IMR-90 (cell line): ENCODE measurements around the gene GCC2. TPM values are rescaled to one million over a fixed set of nuclear protein-coding genes. Genes with fewer than 3 reads are reported as not detected.
A peak's percentile ranks its signal among the peaks of the same experiment; 100 is the strongest.

Experiments
- ATAC-seq: fragments of 200-7000 bp; cut with Tn5 transposase; 2 replicates; pipeline ENCODE4 v1.9.1; 2020; ENCODE audit warnings: low read depth, mild to moderate bottlenecking, moderate library complexity
- BruUV-seq: library from RNA; stranded (reverse); fragments of 400-500 nt; replicated peaks from 2 replicates; lab custom pipeline; 2021; lab: Mats Ljungman, UMichigan
- CTCF ChIA-PET: fragments of 300-600 bp; formaldehyde crosslinking; extraction: SDS; loops from one replicate; lab custom pipeline; 2021; ENCODE audit warnings: antibody characterized with exemption; lab: Yijun Ruan, JAX
- POLR2A ChIA-PET: fragments of 300-600 bp; sonication (Branson Sonifier 250); formaldehyde crosslinking; loops from one replicate; lab custom pipeline; 2022; ENCODE audit warnings: antibody characterized with exemption; ENCODE audit not compliant: unreplicated experiment; lab: Charles Lee
- DNase-seq: peaks from one replicate; pipeline ENCODE4 v3.0.0; 2013
- H2AFZ ChIP-seq: replicated peaks from 2 replicates; pipeline ENCODE3; 2013; ENCODE audit warnings: low read length, mild to moderate bottlenecking; ENCODE audit not compliant: poor library complexity
- H2AK5ac ChIP-seq: 2 replicates; pipeline ENCODE4 v1.6.1; 2013; ENCODE audit warnings: low read depth, low read length, inconsistent platforms
- H2AK9ac ChIP-seq: replicated peaks from 2 replicates; pipeline ENCODE3; 2013; ENCODE audit warnings: mild to moderate bottlenecking, low read depth, low read length, moderate library complexity; ENCODE audit not compliant: poor library complexity
- H2BK120ac ChIP-seq: 2 replicates; pipeline ENCODE4 v1.6.1; 2013; ENCODE audit warnings: low read depth, low read length, inconsistent platforms
- H2BK15ac ChIP-seq: 3 replicates; pipeline ENCODE4 v1.6.1; 2013; ENCODE audit warnings: low read depth, low read length, inconsistent platforms
- H2BK20ac ChIP-seq: 2 replicates; pipeline ENCODE4 v1.6.1; 2013; ENCODE audit warnings: low read depth, mild to moderate bottlenecking, inconsistent platforms, low read length, moderate library complexity
- H2BK5ac ChIP-seq: 2 replicates; pipeline ENCODE4 v1.6.1; 2013; ENCODE audit warnings: mild to moderate bottlenecking, low read depth, low read length, inconsistent platforms; ENCODE audit not compliant: poor library complexity, severe bottlenecking
- H3K14ac ChIP-seq: replicated peaks from 2 replicates; pipeline ENCODE4 v1.6.1; 2013; ENCODE audit warnings: low read depth, low read length, inconsistent platforms
- H3K18ac ChIP-seq: 2 replicates; pipeline ENCODE4 v1.6.1; 2013; ENCODE audit warnings: low read depth, low read length, control low read depth
- H3K23ac ChIP-seq: 2 replicates; pipeline ENCODE4 v1.6.1; 2013; ENCODE audit warnings: low read depth, low read length, inconsistent platforms
- H3K27ac ChIP-seq: 2 replicates; pipeline ENCODE4 v1.5.1; 2013; ENCODE audit warnings: mild to moderate bottlenecking, control low read depth, low read length; ENCODE audit not compliant: insufficient read depth
- H3K27me3 ChIP-seq: 2 replicates; pipeline ENCODE4 v1.6.1; 2013; ENCODE audit warnings: low read length; ENCODE audit not compliant: control insufficient read depth, insufficient read depth
- H3K36me3 ChIP-seq: 2 replicates; pipeline ENCODE4 v1.6.1; 2013; ENCODE audit warnings: low read length, mixed read lengths; ENCODE audit not compliant: control insufficient read depth, insufficient read depth
- H3K4ac ChIP-seq: 2 replicates; pipeline ENCODE4 v1.6.1; 2013; ENCODE audit warnings: low read depth, low read length, inconsistent platforms
- H3K4me1 ChIP-seq: 2 replicates; pipeline ENCODE4 v1.6.1; 2013; ENCODE audit warnings: low read length, mixed read lengths; ENCODE audit not compliant: control insufficient read depth, insufficient read depth
- H3K4me2 ChIP-seq: 2 replicates; pipeline ENCODE4 v1.6.1; 2013; ENCODE audit warnings: low read depth, mild to moderate bottlenecking, control low read depth, low read length, moderate library complexity
- H3K4me3 ChIP-seq: 2 replicates; pipeline ENCODE4 v1.5.1; 2013; ENCODE audit warnings: low read depth, mild to moderate bottlenecking, control low read depth, low read length, moderate library complexity; ENCODE audit not compliant: insufficient read depth
- H3K56ac ChIP-seq: 2 replicates; pipeline ENCODE4 v1.6.1; 2013; ENCODE audit warnings: low read length, inconsistent platforms; ENCODE audit not compliant: insufficient read depth; ENCODE audit errors: extremely low read depth
- H3K79me1 ChIP-seq, 2 experiments: 2 replicates each; pipeline ENCODE4 v1.6.1; 2013; ENCODE audit warnings: low read length in 2 of 2, inconsistent platforms in 1 of 2, low read depth in 1 of 2
- H3K9ac ChIP-seq: 2 replicates; pipeline ENCODE4 v1.6.1; 2013; ENCODE audit warnings: low read depth, low read length, control low read depth
- H3K9me1 ChIP-seq: 2 replicates; pipeline ENCODE4 v1.6.1; 2013; ENCODE audit warnings: low read length, inconsistent platforms; ENCODE audit not compliant: insufficient read depth
- H3K9me3 ChIP-seq: 2 replicates; pipeline ENCODE4 v1.6.1; 2013; ENCODE audit warnings: low read length; ENCODE audit not compliant: control insufficient read depth, insufficient read depth
- H4K20me1 ChIP-seq: 2 replicates; pipeline ENCODE4 v1.6.1; 2013; ENCODE audit warnings: low read length, inconsistent platforms; ENCODE audit not compliant: insufficient read depth
- H4K5ac ChIP-seq: 2 replicates; pipeline ENCODE4 v1.6.1; 2013; ENCODE audit warnings: mild to moderate bottlenecking, low read depth, low read length, control low read depth
- H4K8ac ChIP-seq, 2 experiments: 2 replicates each; pipeline ENCODE4 v1.6.1; 2013; ENCODE audit warnings: low read depth in 2 of 2, low read length in 2 of 2, control low read depth in 1 of 2, inconsistent platforms in 1 of 2
- H4K91ac ChIP-seq: 2 replicates; pipeline ENCODE4 v1.6.1; 2013; ENCODE audit warnings: low read depth, low read length, inconsistent platforms; ENCODE audit not compliant: insufficient read depth
- CEBPB ChIP-seq: IDR thresholded peaks from 2 replicates; pipeline ENCODE4 v1.6.1; 2012; ENCODE audit warnings: low read depth, low read length, improper control_type of control experiment
- CTCF ChIP-seq: conservative IDR thresholded peaks from 2 replicates; pipeline ENCODE4 v1.5.1; 2012; ENCODE audit warnings: mild to moderate bottlenecking, low read depth, low read length, improper control_type of control experiment
- FOS ChIP-seq: fragments of 150-350 bp; IDR thresholded peaks from 2 replicates; pipeline ENCODE4 v1.6.1; 2016; ENCODE audit warnings: low read depth, low read length
- MAFK ChIP-seq: IDR thresholded peaks from 2 replicates; pipeline ENCODE4 v1.6.1; 2012; ENCODE audit warnings: low read depth, low read length, improper control_type of control experiment
- MAZ ChIP-seq: IDR thresholded peaks from 2 replicates; pipeline ENCODE4 v1.6.1; 2012; ENCODE audit warnings: low read depth, mild to moderate bottlenecking, low read length, improper control_type of control experiment, moderate library complexity, borderline replicate concordance
- POLR2A ChIP-seq: IDR thresholded peaks from 2 replicates; pipeline ENCODE4 v1.6.1; 2012; ENCODE audit warnings: mild to moderate bottlenecking, low read depth, low read length
- RCOR1 ChIP-seq: IDR thresholded peaks from 2 replicates; pipeline ENCODE4 v1.6.1; 2012; ENCODE audit warnings: mild to moderate bottlenecking, low read length, improper control_type of control experiment; ENCODE audit not compliant: insufficient replicate concordance
- RFX5 ChIP-seq: IDR thresholded peaks from 2 replicates; pipeline ENCODE4 v1.8.0; 2012; ENCODE audit warnings: low read depth, mild to moderate bottlenecking, low read length, moderate library complexity
- SMC3 ChIP-seq: fragments of 150-350 bp; IDR thresholded peaks from 2 replicates; pipeline ENCODE4 v1.6.1; 2016; ENCODE audit warnings: low read depth, mild to moderate bottlenecking, antibody characterized with exemption, low read length, moderate library complexity
- USF2 ChIP-seq: fragments of 150-350 bp; IDR thresholded peaks from 2 replicates; pipeline ENCODE4 v1.6.1; 2017; ENCODE audit warnings: mild to moderate bottlenecking, antibody characterized with exemption, low read length, low read depth
- WGBS, 2 experiments: methylation state at CpG; one replicate each; pipeline versions ENCODE4 v1.1.5 to v1.1.7; 2013; ENCODE audit warnings: missing lambda C conversion rate in 2 of 2; ENCODE audit not compliant: insufficient read length in 1 of 2; ENCODE audit errors: extremely low coverage in 2 of 2; 5-methylcytosine and 5-hydroxymethylcytosine counted together
- dilution Hi-C: fragments of 300-500 bp; cut with HindIII; formaldehyde crosslinking; loops from one replicate; pipeline ENCODE4 v1.14.3; 2018; ENCODE audit warnings: low sequenced_read_pairs; ENCODE audit not compliant: unreplicated experiment
- in situ Hi-C: fragments of 300-500 bp; cut with MboI; formaldehyde crosslinking; loops from 3 replicates; pipeline ENCODE4 v1.14.3; 2019; ENCODE audit warnings: low sequenced_read_pairs, inconsistent platforms, mixed read lengths
- intact Hi-C: fragments of 100-400 bp; cut with micrococcal nuclease; formaldehyde crosslinking; loops from 2 replicates; pipeline ENCODE4 v1.10.0; 2022
- polyA plus RNA-seq, 3 experiments: library from polyadenylated mRNA; depleted of rRNA; stranded (reverse); fragments of >200 nt; gene quantifications; 2 replicates each; pipeline ENCODE4 v1.2.3, GENCODE V29; 2012; ENCODE audit warnings: low replicate concordance in 1 of 3
- total RNA-seq: library from RNA; depleted of rRNA; stranded (reverse); fragments of >200 nt; gene quantifications from 2 replicates; pipeline ENCODE4 v1.2.3, GENCODE V29; 2012

The GCC2 gene
- total and polyA plus RNA-seq, 2 of the 4 experiments (the other 2 are of a cell fraction) = 6.4 to 8.6 TPM

- Histone ChIP-seq H3K27me3 (no peaks in the 10 kb centered on the region), H3K9me1 (peaks cover 14% of the 10 kb centered on the region), H3K4ac (no peak overlapping the region), H3K4me2 (peak overlapping the region; percentile 64), H2AK5ac (peak overlapping the region; percentile 28; the same call in 1 of the 2 replicates), H4K91ac (no peak overlapping the region), H2BK15ac (no peak overlapping the region), H3K27ac (no peak overlapping the region), H2AFZ (no peak overlapping the region), H3K23ac (no peak overlapping the region; the same call in 1 of the 2 replicates), H3K4me1 (peaks cover 18% of the 10 kb centered on the region), H4K5ac (no peak overlapping the region), H3K9ac (no peak overlapping the region), H3K18ac (no peak overlapping the region), H3K56ac (no peak overlapping the region), H2BK5ac (no peak overlapping the region), H2AK9ac (no peak overlapping the region), H4K8ac (no peak overlapping the region), H2BK20ac (no peak overlapping the region), H4K20me1 (peaks cover 62% of the 10 kb centered on the region), H3K36me3 (no peaks in the 10 kb centered on the region; the same call in 1 of the 2 replicates), H3K14ac (no peak overlapping the region), H3K79me1 (peaks cover 22 to 73% of the 10 kb centered on the region in 2 experiments), H2BK120ac (no peak overlapping the region), H3K4me3 (no peak overlapping the region), H3K9me3 (no peaks in the 10 kb centered on the region)
- ChIA-PET POLR2A (no interaction called here), CTCF (no interaction called here)
- dilution Hi-C loops = no loop called here
- in situ Hi-C loops = no loop called here
- TF ChIP-seq CTCF = no peak
- TF ChIP-seq RCOR1 = no peak
- no peak for TF ChIP-seq FOS
- no peak for TF ChIP-seq POLR2A
- TF ChIP-seq MAZ = no peak
- no peak for TF ChIP-seq SMC3
- TF ChIP-seq RFX5 = no peak
- no peak for TF ChIP-seq USF2
- TF ChIP-seq MAFK = no peak
- TF ChIP-seq CEBPB = no peak
- DNase-seq (no peak), ATAC-seq (no peak)
- intact Hi-C loops = no loop called here
- 47% methylated on average over 2 of the region's 5 CpGs; no CpG with 5 or more reads in 1 of the 2 experiments for WGBS, 2 experiments
- BruUV-seq = no TSS peak
Observed at GRCh38 chr2:108538000-108538625, 89.1 kb downstream of the GCC2 start.
